HepG2 (cell line): ENCODE measurements around the gene JPH4. TPM values are rescaled to one million over a fixed set of nuclear protein-coding genes. Genes with fewer than 3 reads are reported as not detected.

Experiments
- ATAC-seq: fragments of 200-7000 bp; cut with Tn5 transposase; 3 replicates; pipeline ENCODE4 v1.9.1; 2020; ENCODE audit warnings: mild to moderate bottlenecking, moderate library complexity
- BruUV-seq: library from RNA; stranded (reverse); fragments of 400-500 nt; replicated peaks from 2 replicates; lab custom pipeline; 2021; lab: Mats Ljungman, UMichigan
- CTCF ChIA-PET: fragments of 300-600 bp; formaldehyde crosslinking; extraction: SDS; loops from one replicate; lab custom pipeline; 2021; ENCODE audit warnings: low total read pairs, inconsistent platforms, low intra/inter-chr PET ratio; lab: Yijun Ruan, JAX
- POLR2A ChIA-PET: fragments of 350-600 bp; sonication (Branson Sonifier 250); formaldehyde crosslinking; loops from one replicate; lab custom pipeline; 2020; ENCODE audit warnings: antibody characterized with exemption, inconsistent platforms; lab: Yijun Ruan, JAX
- DNase-seq: peaks from one replicate; pipeline ENCODE4 v3.0.0-alpha.2; 2015; ENCODE audit warnings: low spot score
- FAIRE-seq: peaks from 3 replicates; lab custom pipeline; 2011; peaks lifted over from hg19 to GRCh38; lab: Jason Lieb, UNC
- H2AFZ ChIP-seq: one replicate; pipeline ENCODE4 v1.6.1; 2011; ENCODE audit warnings: low read length, inconsistent platforms
- H3K27ac ChIP-seq: fragments of 300-600 bp; 3 replicates; pipeline ENCODE4 v1.8.0; 2011; ENCODE audit warnings: mixed run types, mild to moderate bottlenecking, mixed read lengths, low read length, inconsistent platforms; ENCODE audit not compliant: insufficient read depth; ENCODE audit errors: extremely low read length
- H3K27me3 ChIP-seq, 2 experiments: fragments of 200-600 bp in 1 of 2; 2 replicates in 1 of 2; 3 replicates in 1 of 2; pipeline versions ENCODE4 v1.6.0 to v1.8.0; 2011; ENCODE audit warnings: low read length in 2 of 2, mild to moderate bottlenecking in 2 of 2, moderate library complexity in 2 of 2, inconsistent platforms in 1 of 2; ENCODE audit not compliant: insufficient read depth in 2 of 2, control insufficient read depth in 1 of 2
- H3K36me3 ChIP-seq, 2 experiments: fragments of 200-600 bp in 1 of 2; replicated peaks in 1 of 2; 2 replicates in 1 of 2; 3 replicates in 1 of 2; pipeline versions ENCODE4 v1.5.1 to v1.8.0; 2011; ENCODE audit warnings: low read length in 2 of 2, inconsistent platforms in 1 of 2; ENCODE audit not compliant: insufficient read depth in 2 of 2, control insufficient read depth in 1 of 2
- H3K4me1 ChIP-seq: 2 replicates; pipeline ENCODE4 v1.5.1; 2012; ENCODE audit warnings: low read length, inconsistent platforms; ENCODE audit not compliant: insufficient read depth
- H3K4me2 ChIP-seq: 2 replicates; pipeline ENCODE4 v1.6.0; 2011; ENCODE audit warnings: low read depth, low read length, inconsistent platforms
- H3K4me3 ChIP-seq, 3 experiments: fragments of 200-600 bp in 1 of 3; sonication (generic), shearing (Covaris generic) in 1 of 3; replicated peaks in 1 of 3; 2 replicates each; pipeline ENCODE4 v1.5.1; 2011 to 2016; ENCODE audit warnings: low read length in 3 of 3, inconsistent platforms in 2 of 3, low read depth in 2 of 3, mild to moderate bottlenecking in 2 of 3, control low read depth in 1 of 3, mixed read lengths in 1 of 3; ENCODE audit not compliant: insufficient read depth in 1 of 3
- H3K79me2 ChIP-seq: one replicate; pipeline ENCODE4 v1.6.1; 2011; ENCODE audit warnings: low read length, inconsistent platforms; ENCODE audit not compliant: insufficient read depth
- H3K9ac ChIP-seq: 2 replicates; pipeline ENCODE4 v1.6.0; 2011; ENCODE audit warnings: mild to moderate bottlenecking, low read depth, low read length, inconsistent platforms; ENCODE audit not compliant: insufficient read depth
- H3K9me3 ChIP-seq: 2 replicates; pipeline ENCODE4 v1.5.1; 2012; ENCODE audit warnings: mild to moderate bottlenecking, low read length
- H4K20me1 ChIP-seq: 2 replicates; pipeline ENCODE4 v1.6.0; 2011; ENCODE audit warnings: inconsistent platforms, mild to moderate bottlenecking, low read length, moderate library complexity; ENCODE audit not compliant: insufficient read depth
- HMG20B ChIP-seq: conservative IDR thresholded peaks from 2 replicates; pipeline ENCODE4 v1.6.1; 2016; ENCODE audit warnings: missing genetic modification reagents, missing compliant biosample characterization
- IRF2 ChIP-seq: IDR thresholded peaks from 2 replicates; pipeline ENCODE4 v1.6.1; 2018; ENCODE audit warnings: missing genetic modification reagents, missing compliant biosample characterization
- NKX3-1 ChIP-seq: sonication (generic); formaldehyde crosslinking; IDR thresholded peaks from 2 replicates; pipeline ENCODE4 v1.5.0; 2020; ENCODE audit warnings: missing genetic modification reagents
- RFX5 ChIP-seq: IDR thresholded peaks from 2 replicates; pipeline ENCODE4 v1.6.1; 2011; ENCODE audit warnings: low read depth, low read length, improper control_type of control experiment
- SKIL ChIP-seq: sonication (generic); formaldehyde crosslinking; IDR thresholded peaks from 2 replicates; pipeline ENCODE4 v1.8.0; 2022; ENCODE audit warnings: missing genetic modification reagents, mild to moderate bottlenecking, moderate library complexity, borderline replicate concordance
- TP53 ChIP-seq: sonication (generic); formaldehyde crosslinking; conservative IDR thresholded peaks from 2 replicates; pipeline ENCODE4 v1.4.0; 2020; ENCODE audit warnings: missing genetic modification reagents
- XBP1 ChIP-seq: sonication (generic); formaldehyde crosslinking; IDR thresholded peaks from 2 replicates; pipeline ENCODE4 v1.5.0; 2020; ENCODE audit warnings: missing genetic modification reagents
- ZHX2 ChIP-seq, 2 experiments: sonication (generic) in 1 of 2; formaldehyde crosslinking in 1 of 2; IDR thresholded peaks; 2 replicates each; pipeline versions ENCODE4 v1.6.1 to v1.9.0; 2014 to 2022; ENCODE audit warnings: antibody characterized with exemption in 1 of 2, borderline replicate concordance in 1 of 2, inconsistent platforms in 1 of 2, low read depth in 1 of 2, missing genetic modification reagents in 1 of 2
- ZKSCAN1 ChIP-seq: fragments of 150-350 bp; IDR thresholded peaks from 2 replicates; pipeline ENCODE4 v1.6.1; 2014; ENCODE audit warnings: low read length
- ZNF205 ChIP-seq: IDR thresholded peaks from 2 replicates; pipeline ENCODE4 v1.6.1; 2018; ENCODE audit warnings: missing biosample characterization, missing genetic modification reagents
- ZNF589 ChIP-seq: sonication (generic); formaldehyde crosslinking; conservative IDR thresholded peaks from 2 replicates; pipeline ENCODE4 v1.8.0; 2022; ENCODE audit warnings: mild to moderate bottlenecking, moderate library complexity, missing genetic modification reagents
- ZNF615 ChIP-seq: sonication (generic); formaldehyde crosslinking; IDR thresholded peaks from 2 replicates; pipeline ENCODE4 v1.5.0; 2020; ENCODE audit warnings: mild to moderate bottlenecking, missing genetic modification reagents, borderline replicate concordance
- ZNF720 ChIP-seq: sonication (generic); formaldehyde crosslinking; IDR thresholded peaks from 2 replicates; pipeline ENCODE4 v1.4.0; 2020; ENCODE audit warnings: missing genetic modification reagents
- ZNF788 ChIP-seq: sonication (generic); formaldehyde crosslinking; IDR thresholded peaks from 2 replicates; pipeline ENCODE4 v1.5.0; 2020; ENCODE audit warnings: mild to moderate bottlenecking, missing genetic modification reagents, borderline replicate concordance
- ZSCAN25 ChIP-seq: sonication (generic); formaldehyde crosslinking; IDR thresholded peaks from 2 replicates; pipeline ENCODE4 v1.8.0; 2022; ENCODE audit warnings: mild to moderate bottlenecking, missing genetic modification reagents
- WGBS: methylation state at CpG from one replicate; pipeline ENCODE4 v1.1.6; 2017; ENCODE audit warnings: low lambda C conversion rate; 5-methylcytosine and 5-hydroxymethylcytosine counted together
- in situ Hi-C: cut with HindIII; loops from 2 replicates; pipeline ENCODE4 v1.10.0; 2017; ENCODE audit warnings: low pct_unique_long_range_greater_than_20kb; ENCODE audit not compliant: extremely low pct_ligation_motif_present
- intact Hi-C: fragments of 100-400 bp; cut with micrococcal nuclease; formaldehyde crosslinking; loops from one replicate; pipeline ENCODE4 v1.10.0; 2022; ENCODE audit not compliant: unreplicated experiment
- polyA plus RNA-seq, 8 experiments: library from polyadenylated mRNA; depleted of rRNA in 3 of 8; stranded (reverse) in 7 of 8; unstranded in 1 of 8; fragments of >200 nt; fragmentation: Illumina TruSeq in 4 of 8; extraction: Trizol in 4 of 8; gene quantifications; 2 replicates each; pipeline versions ENCODE4 v1.2.1 to v1.2.3, GENCODE V29; 2011 to 2016; ENCODE audit warnings: low read depth in 4 of 8, missing spikeins in 1 of 8, mixed read lengths in 1 of 8; ENCODE audit not compliant: insufficient read depth in 1 of 8
- total RNA-seq, 5 experiments: library from RNA; depleted of rRNA; stranded (reverse); fragments of >200 nt; fragmentation: Illumina TruSeq; extraction: Trizol; gene quantifications; 2 replicates each; pipeline ENCODE4 v1.2.3, GENCODE V29; 2016; ENCODE audit warnings: low read depth in 1 of 5

Gene JPH4
- total and polyA plus RNA-seq, 2 of the 13 experiments (the other 11 are each of a cell fraction or from before 2014, with no cell fraction given), result 0.08 to 0.22 TPM

- Histone ChIP-seq H3K4me3 (no peak overlapping the region), H3K4me1 (peaks cover 37% of the 10 kb centered on the region), H3K27me3 (no peaks in the 10 kb centered on the region; a peak in 1 of 5 replicates), H3K9me3 (no peaks in the 10 kb centered on the region), H4K20me1 (peaks cover 13% of the 10 kb centered on the region; the same call in 1 of the 2 replicates), H3K9ac (no peak overlapping the region), H3K27ac (no peak overlapping the region), H3K79me2 (peaks cover 7% of the 10 kb centered on the region), H3K36me3 (peaks cover 53 to 73% of the 10 kb centered on the region in 2 experiments), H3K4me2 (no peak overlapping the region), H2AFZ (no peak overlapping the region)
- ChIA-PET CTCF (interaction anchor here (1.1 to 10.9 kb wide), 4 partner anchors 23 to 234 kb away, joined by 3 to 275 read pairs (median 12); no protein-coding TSS in a partner anchor), POLR2A (interaction anchor here (1.0 to 7.6 kb wide), 12 partner anchors 7 to 585 kb away, joined by 3 to 113 read pairs (median 5); partner anchors contain the start of genes AP1G2, HOMEZ, NGDN and PABPN1)
- no peak for FAIRE-seq
- BruUV-seq, result no TSS peak
- no peak for ATAC-seq
- 97% methylated on average over 15 of the region's 15 CpGs for WGBS
- DNase-seq, result no peak
- intact Hi-C loops (loop anchor here (1.0 kb wide), 3 partner anchors 79 to 234 kb away; no protein-coding TSS in a partner anchor), in situ Hi-C loops (no loop called here)
- TF ChIP-seq XBP1 (CRISPR knock-in tag) (0 out of 2 replicates have a peak, but pooled peaks have one; percentile 26), NKX3-1 (CRISPR knock-in tag) (no peak), ZNF615 (CRISPR knock-in tag) (0 out of 2 replicates have a peak, but pooled peaks have one; percentile 28), IRF2 (CRISPR knock-in tag) (no peak), ZNF720 (CRISPR knock-in tag) (no peak), RFX5 (no peak), ZNF788 (0 out of 2 replicates have a peak, but pooled peaks have one; percentile 11), ZHX2 (IDR thresholded peaks at IDR 0.05; ENCODE audit: low read depth) (no peak), ZHX2 (CRISPR knock-in tag; IDR thresholded peaks at IDR 0.05; ENCODE audit: borderline replicate concordance) (no peak), ZSCAN25 (CRISPR knock-in tag) (no peak), SKIL (CRISPR knock-in tag) (no peak; the same call in 1 of the 2 replicates), HMG20B (no peak), ZNF205 (CRISPR knock-in tag) (no peak), ZNF589 (CRISPR knock-in tag) (peak; percentile 43; the same call in 1 of the 2 replicates), TP53 (CRISPR knock-in tag) (no peak), ZKSCAN1 (no peak)
Observed at GRCh38 chr14:23561873-23562821, 16.4 kb downstream of the JPH4 start.
